Measurements from ENCODE around the gene RNF130. TPM values are rescaled to one million over a fixed set of nuclear protein-coding genes. Genes with fewer than 3 reads are reported as not detected.
A peak's percentile ranks its signal among the peaks of the same experiment; 100 is the strongest.

RNF130 gene
- total and polyA plus RNA-seq, 2 of the 13 experiments (the other 11 are each of a cell fraction or from before 2014, with no cell fraction given) = 28.2 to 28.3 TPM

DNA sequence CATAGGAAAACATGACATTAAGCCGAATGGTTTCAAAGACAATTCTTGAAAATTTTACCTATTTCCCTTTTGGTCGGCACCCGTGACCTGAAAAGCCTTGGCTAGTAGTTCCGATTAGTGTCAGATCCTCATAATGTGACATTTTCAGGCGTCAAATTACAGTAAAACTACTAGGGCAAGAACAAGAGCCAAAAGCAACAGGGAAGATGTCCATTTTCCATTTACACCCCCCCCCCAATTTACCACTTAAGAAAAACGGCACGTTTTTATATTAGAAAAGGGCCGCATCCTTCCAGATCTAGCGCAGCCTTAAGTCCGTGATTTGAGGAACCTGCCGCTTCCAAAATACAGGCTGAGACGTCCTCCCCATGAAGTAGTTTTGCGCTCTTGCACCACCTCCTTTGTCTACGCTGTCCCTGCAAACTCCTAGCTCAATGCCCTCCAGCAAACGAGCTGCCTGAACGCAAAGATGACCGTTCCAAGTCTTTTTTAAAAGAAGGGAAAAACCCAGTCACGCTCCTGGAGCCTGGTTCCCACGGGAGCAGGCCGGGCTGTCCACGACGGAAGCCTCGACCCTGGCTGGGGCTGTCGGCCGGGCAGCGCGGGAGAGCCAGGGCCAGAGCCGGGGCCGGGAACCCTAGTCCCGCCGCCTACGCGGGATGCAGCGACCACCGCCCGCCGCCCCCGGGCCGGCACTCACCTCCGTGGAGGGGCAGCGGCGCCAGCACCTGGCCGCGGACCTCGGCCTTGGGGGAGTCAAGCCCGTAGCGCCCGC is 616 bp downstream of the RNF130 start (continued):
- TF ChIP-seq E2F5 (CRISPR knock-in tag; conservative IDR thresholded peaks at IDR 0.05) (no peak), SMARCE1 (IDR thresholded peaks at IDR 0.05; ENCODE audit: borderline replicate concordance) (no peak), HDAC6 (IDR thresholded peaks at IDR 0.05; ENCODE audit: low read depth, low read length) (no peak), TFE3 (CRISPR knock-in tag; IDR thresholded peaks at IDR 0.05) (no peak), ELF3 (CRISPR knock-in tag; IDR thresholded peaks at IDR 0.05) (no peak), ZNF414 (CRISPR knock-in tag; IDR thresholded peaks at IDR 0.05) (no peak), U2AF2 (IDR thresholded peaks at IDR 0.05; ENCODE audit: low read depth, low read length) (no peak), REPIN1 (CRISPR knock-in tag; IDR thresholded peaks at IDR 0.05; ENCODE audit: borderline replicate concordance, low read depth) (no peak), TAF1 (CRISPR knock-in tag; IDR thresholded peaks at IDR 0.05) (no peak), ZBED4 (CRISPR knock-in tag; IDR thresholded peaks at IDR 0.05; ENCODE audit: borderline replicate concordance) (no peak), SOX5 (CRISPR knock-in tag; IDR thresholded peaks at IDR 0.05; ENCODE audit: borderline replicate concordance) (no peak), PLRG1 (conservative IDR thresholded peaks at IDR 0.05) (no peak), HNRNPK (IDR thresholded peaks at IDR 0.05; ENCODE audit: low read depth, low read length, poor library complexity, severe bottlenecking) (no peak), FOXM1 (CRISPR knock-in tag; IDR thresholded peaks at IDR 0.05) (no peak), HDAC1 (CRISPR knock-in tag; IDR thresholded peaks at IDR 0.05) (peak; percentile 56; the same call in 1 of the 2 replicates), ETS1 (CRISPR knock-in tag; IDR thresholded peaks at IDR 0.05) (no peak)
- TF ChIP-seq, protein P1, sequence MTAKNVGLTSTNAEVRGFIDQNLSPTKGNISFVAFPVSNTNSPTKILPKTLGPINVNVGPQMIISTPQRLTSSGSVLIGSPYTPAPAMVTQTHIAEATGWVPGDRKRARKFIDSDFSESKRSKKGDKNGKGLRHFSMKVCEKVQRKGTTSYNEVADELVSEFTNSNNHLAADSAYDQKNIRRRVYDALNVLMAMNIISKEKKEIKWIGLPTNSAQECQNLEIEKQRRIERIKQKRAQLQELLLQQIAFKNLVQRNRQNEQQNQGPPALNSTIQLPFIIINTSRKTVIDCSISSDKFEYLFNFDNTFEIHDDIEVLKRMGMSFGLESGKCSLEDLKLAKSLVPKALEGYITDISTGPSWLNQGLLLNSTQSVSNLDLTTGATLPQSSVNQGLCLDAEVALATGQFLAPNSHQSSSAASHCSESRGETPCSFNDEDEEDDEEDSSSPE (CRISPR knock-in tag; IDR thresholded peaks at IDR 0.05) = peak; percentile 66
- TF ChIP-seq, protein P2, sequence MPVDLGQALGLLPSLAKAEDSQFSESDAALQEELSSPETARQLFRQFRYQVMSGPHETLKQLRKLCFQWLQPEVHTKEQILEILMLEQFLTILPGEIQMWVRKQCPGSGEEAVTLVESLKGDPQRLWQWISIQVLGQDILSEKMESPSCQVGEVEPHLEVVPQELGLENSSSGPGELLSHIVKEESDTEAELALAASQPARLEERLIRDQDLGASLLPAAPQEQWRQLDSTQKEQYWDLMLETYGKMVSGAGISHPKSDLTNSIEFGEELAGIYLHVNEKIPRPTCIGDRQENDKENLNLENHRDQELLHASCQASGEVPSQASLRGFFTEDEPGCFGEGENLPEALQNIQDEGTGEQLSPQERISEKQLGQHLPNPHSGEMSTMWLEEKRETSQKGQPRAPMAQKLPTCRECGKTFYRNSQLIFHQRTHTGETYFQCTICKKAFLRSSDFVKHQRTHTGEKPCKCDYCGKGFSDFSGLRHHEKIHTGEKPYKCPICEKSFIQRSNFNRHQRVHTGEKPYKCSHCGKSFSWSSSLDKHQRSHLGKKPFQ (CRISPR knock-in tag; IDR thresholded peaks at IDR 0.05; ENCODE audit: insufficient replicate concordance) = peak; percentile 9
